HepG2 (cell line): ENCODE measurements around the gene C21orf58. TPM values are rescaled to one million over a fixed set of nuclear protein-coding genes. Genes with fewer than 3 reads are reported as not detected.

Experiments used
- ATF7-NPFF ChIP-seq: sonication (generic); formaldehyde crosslinking; IDR thresholded peaks from 2 replicates; pipeline ENCODE4 v1.8.1; 2023; ENCODE audit warnings: mild to moderate bottlenecking, low read depth, missing genetic modification reagents, moderate library complexity
- FOXA1 ChIP-seq, 2 experiments: fragments of 450-650 bp in 1 of 2; sonication (generic) in 1 of 2; formaldehyde crosslinking in 1 of 2; IDR thresholded peaks; 2 replicates each; pipeline versions ENCODE4 v1.4.0 to v1.6.1; 2016 to 2020; ENCODE audit warnings: missing genetic modification reagents in 1 of 2
- HDAC2 ChIP-seq: sonication (generic); formaldehyde crosslinking; IDR thresholded peaks from 2 replicates; pipeline ENCODE4 v1.4.0; 2020; ENCODE audit warnings: missing genetic modification reagents
- HNRNPK ChIP-seq: fragments of 200-400 bp; formaldehyde crosslinking; IDR thresholded peaks from 2 replicates; pipeline ENCODE4 v1.6.1; 2018; ENCODE audit warnings: low read length, low read depth, moderate library complexity, mild to moderate bottlenecking; ENCODE audit not compliant: poor library complexity, severe bottlenecking
- IRF2 ChIP-seq: IDR thresholded peaks from 2 replicates; pipeline ENCODE4 v1.6.1; 2018; ENCODE audit warnings: missing genetic modification reagents, missing compliant biosample characterization
- KAT8 ChIP-seq: IDR thresholded peaks from 2 replicates; pipeline ENCODE4 v1.6.1; 2016; ENCODE audit warnings: missing genetic modification reagents, missing compliant biosample characterization
- MTF2 ChIP-seq: sonication (generic); formaldehyde crosslinking; IDR thresholded peaks from 2 replicates; pipeline ENCODE4 v1.5.0; 2020; ENCODE audit warnings: missing genetic modification reagents, borderline replicate concordance
- NAIF1 ChIP-seq: sonication (generic); formaldehyde crosslinking; IDR thresholded peaks from 2 replicates; pipeline ENCODE4 v1.5.0; 2020; ENCODE audit warnings: mild to moderate bottlenecking, missing genetic modification reagents, borderline replicate concordance
- NFIC ChIP-seq: IDR thresholded peaks from 2 replicates; pipeline ENCODE4 v1.6.1; 2012; ENCODE audit warnings: mild to moderate bottlenecking, low read length, inconsistent platforms
- PLSCR1 ChIP-seq: sonication (generic); formaldehyde crosslinking; IDR thresholded peaks from 2 replicates; pipeline ENCODE4 v1.5.0; 2020; ENCODE audit warnings: missing genetic modification reagents, mild to moderate bottlenecking, borderline replicate concordance
- PRMT3 ChIP-seq: sonication (generic); formaldehyde crosslinking; IDR thresholded peaks from 2 replicates; pipeline ENCODE4 v1.8.1; 2022; ENCODE audit warnings: low read depth, mild to moderate bottlenecking, moderate library complexity, missing genetic modification reagents, borderline replicate concordance
- REL ChIP-seq: sonication (generic); formaldehyde crosslinking; conservative IDR thresholded peaks from 2 replicates; pipeline ENCODE4 v1.8.0; 2022; ENCODE audit warnings: mild to moderate bottlenecking, missing genetic modification reagents, moderate library complexity
- SIX1 ChIP-seq: sonication (generic); formaldehyde crosslinking; IDR thresholded peaks from 2 replicates; pipeline ENCODE4 v1.4.0; 2020; ENCODE audit warnings: missing genetic modification reagents, borderline replicate concordance
- ZEB1 ChIP-seq: IDR thresholded peaks from 2 replicates; pipeline ENCODE4 v1.6.1; 2012; ENCODE audit warnings: mild to moderate bottlenecking, low read depth, inconsistent platforms; ENCODE audit not compliant: insufficient replicate concordance
- ZFP41 ChIP-seq: sonication (generic); formaldehyde crosslinking; IDR thresholded peaks from 2 replicates; pipeline ENCODE4 v1.4.0; 2020; ENCODE audit warnings: mild to moderate bottlenecking, missing genetic modification reagents, borderline replicate concordance
- ZNF335 ChIP-seq: sonication (generic); formaldehyde crosslinking; IDR thresholded peaks from 2 replicates; pipeline ENCODE4 v1.4.0; 2020; ENCODE audit warnings: missing genetic modification reagents
- ZNF350 ChIP-seq: sonication (generic); formaldehyde crosslinking; IDR thresholded peaks from 2 replicates; pipeline ENCODE4 v1.4.0; 2020; ENCODE audit warnings: mild to moderate bottlenecking, low read depth, missing genetic modification reagents, borderline replicate concordance
- ZNF460 ChIP-seq: sonication (generic); formaldehyde crosslinking; IDR thresholded peaks from 2 replicates; pipeline ENCODE4 v1.5.1; 2020; ENCODE audit warnings: missing genetic modification reagents, mild to moderate bottlenecking, borderline replicate concordance
- ZNF737 ChIP-seq: sonication (generic); formaldehyde crosslinking; IDR thresholded peaks from 2 replicates; pipeline ENCODE4 v1.5.0; 2020; ENCODE audit warnings: missing genetic modification reagents, mild to moderate bottlenecking, borderline replicate concordance
- ZNF883 ChIP-seq: sonication (generic); formaldehyde crosslinking; IDR thresholded peaks from 2 replicates; pipeline ENCODE4 v1.5.1; 2020; ENCODE audit warnings: mild to moderate bottlenecking, missing genetic modification reagents; ENCODE audit errors: not compliant biosample characterization
- ZSCAN21 ChIP-seq: sonication (generic); formaldehyde crosslinking; IDR thresholded peaks from 2 replicates; pipeline ENCODE4 v1.8.0; 2022; ENCODE audit warnings: mild to moderate bottlenecking, missing genetic modification reagents, moderate library complexity, borderline replicate concordance
- ZSCAN31 ChIP-seq: sonication (generic); formaldehyde crosslinking; IDR thresholded peaks from 2 replicates; pipeline ENCODE4 v1.5.0; 2020; ENCODE audit warnings: low read depth, mild to moderate bottlenecking, missing genetic modification reagents
- polyA plus RNA-seq, 8 experiments: library from polyadenylated mRNA; depleted of rRNA in 3 of 8; stranded (reverse) in 7 of 8; unstranded in 1 of 8; fragments of >200 nt; fragmentation: Illumina TruSeq in 4 of 8; extraction: Trizol in 4 of 8; gene quantifications; 2 replicates each; pipeline versions ENCODE4 v1.2.1 to v1.2.3, GENCODE V29; 2011 to 2016; ENCODE audit warnings: low read depth in 4 of 8, missing spikeins in 1 of 8, mixed read lengths in 1 of 8; ENCODE audit not compliant: insufficient read depth in 1 of 8
- total RNA-seq, 5 experiments: library from RNA; depleted of rRNA; stranded (reverse); fragments of >200 nt; fragmentation: Illumina TruSeq; extraction: Trizol; gene quantifications; 2 replicates each; pipeline ENCODE4 v1.2.3, GENCODE V29; 2016; ENCODE audit warnings: low read depth in 1 of 5

Gene C21orf58
- total and polyA plus RNA-seq, 2 of the 13 experiments (the other 11 are each of a cell fraction or from before 2014, with no cell fraction given): 3.5 to 6.8 TPM

- TF ChIP-seq KAT8 (peak; percentile 83), ZNF350 (CRISPR knock-in tag) (no peak), SIX1 (CRISPR knock-in tag) (no peak), ZNF460 (CRISPR knock-in tag) (no peak), NAIF1 (CRISPR knock-in tag) (no peak), ZNF883 (CRISPR knock-in tag) (peak; percentile 31), NFIC (no peak), PLSCR1 (CRISPR knock-in tag) (no peak), FOXA1 (IDR thresholded peaks at IDR 0.05) (no peak), FOXA1 (CRISPR knock-in tag; IDR thresholded peaks at IDR 0.05) (0 out of 2 replicates have a peak, but pooled peaks have one; percentile 17), REL (CRISPR knock-in tag) (no peak), HNRNPK (no peak), HDAC2 (CRISPR knock-in tag) (peak; percentile 27; the same call in 1 of the 2 replicates), ZSCAN31 (CRISPR knock-in tag) (no peak), ZNF737 (CRISPR knock-in tag) (no peak), ATF7-NPFF (CRISPR knock-in tag) (no peak), ZSCAN21 (no peak), ZNF335 (no peak), ZFP41 (CRISPR knock-in tag) (no peak), MTF2 (no peak), ZEB1 (no peak), IRF2 (CRISPR knock-in tag) (no peak), PRMT3 (no peak)
- TF ChIP-seq, all 625 proteins: peak for 98
Observed at GRCh38 chr21:46295996-46296752, 27.5 kb downstream of the C21orf58 start (continued).
